ENCODE results near the gene TOR4A. TPM values are rescaled to one million over a fixed set of nuclear protein-coding genes. Genes with fewer than 3 reads are reported as not detected.

TOR4A gene
- total RNA-seq, 1 experiment from 2014 or later, result 37.1 TPM

DNA sequence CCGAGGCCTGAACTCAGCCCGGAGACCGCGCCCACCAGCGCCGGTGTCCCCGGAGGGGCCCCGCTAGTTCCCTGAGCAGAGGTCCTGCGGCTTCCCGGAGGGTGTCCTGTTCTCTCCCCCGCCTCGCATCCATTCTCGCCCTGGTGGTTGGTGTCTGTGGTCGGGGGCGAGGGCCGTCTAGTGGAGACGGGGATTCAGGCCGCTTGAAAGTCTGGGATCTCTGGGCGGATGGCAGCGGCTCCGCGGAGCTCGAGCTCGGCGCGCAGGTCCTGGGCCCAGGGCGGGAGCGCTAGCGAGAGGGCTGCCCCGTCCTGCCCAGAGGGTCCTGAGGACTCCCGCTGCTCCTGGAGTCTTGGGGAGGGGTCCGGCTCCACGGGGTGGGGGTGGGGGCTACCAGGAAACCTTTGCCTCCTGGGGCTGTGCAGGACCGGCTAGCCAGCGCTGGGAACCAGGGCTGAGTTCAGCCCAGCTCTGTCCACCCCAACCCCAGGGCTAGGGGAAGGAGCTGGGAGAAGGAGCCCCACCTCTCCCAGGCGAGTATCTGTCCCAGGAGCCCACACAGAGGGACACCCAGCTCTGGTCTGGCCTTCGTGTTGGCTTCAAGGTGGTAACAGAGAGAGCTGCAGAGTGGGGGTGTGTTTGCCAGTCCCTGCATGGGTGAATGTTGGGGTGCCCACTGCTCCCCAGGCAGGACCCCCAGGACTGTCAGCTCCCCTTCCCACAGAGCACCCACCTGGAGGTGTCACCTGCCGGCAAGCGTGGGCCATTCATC is 4.0 kb downstream of the TOR4A start:
- DNase-seq (ENCODE audit: low read depth, low spot score) (no peak), ATAC-seq (no peak)
- no peaks in the 10 kb centered on the region for H3K27me3 ChIP-seq (ENCODE audit: control insufficient read depth, insufficient read depth, low read length)
- intact Hi-C loops (cut with micrococcal nuclease; ENCODE audit: unreplicated experiment), result no loop called here
- no peak for TF ChIP-seq TCF7L2 (IDR thresholded peaks at IDR 0.05; ENCODE audit: low read depth, low read length)
- TF ChIP-seq, protein P1, sequence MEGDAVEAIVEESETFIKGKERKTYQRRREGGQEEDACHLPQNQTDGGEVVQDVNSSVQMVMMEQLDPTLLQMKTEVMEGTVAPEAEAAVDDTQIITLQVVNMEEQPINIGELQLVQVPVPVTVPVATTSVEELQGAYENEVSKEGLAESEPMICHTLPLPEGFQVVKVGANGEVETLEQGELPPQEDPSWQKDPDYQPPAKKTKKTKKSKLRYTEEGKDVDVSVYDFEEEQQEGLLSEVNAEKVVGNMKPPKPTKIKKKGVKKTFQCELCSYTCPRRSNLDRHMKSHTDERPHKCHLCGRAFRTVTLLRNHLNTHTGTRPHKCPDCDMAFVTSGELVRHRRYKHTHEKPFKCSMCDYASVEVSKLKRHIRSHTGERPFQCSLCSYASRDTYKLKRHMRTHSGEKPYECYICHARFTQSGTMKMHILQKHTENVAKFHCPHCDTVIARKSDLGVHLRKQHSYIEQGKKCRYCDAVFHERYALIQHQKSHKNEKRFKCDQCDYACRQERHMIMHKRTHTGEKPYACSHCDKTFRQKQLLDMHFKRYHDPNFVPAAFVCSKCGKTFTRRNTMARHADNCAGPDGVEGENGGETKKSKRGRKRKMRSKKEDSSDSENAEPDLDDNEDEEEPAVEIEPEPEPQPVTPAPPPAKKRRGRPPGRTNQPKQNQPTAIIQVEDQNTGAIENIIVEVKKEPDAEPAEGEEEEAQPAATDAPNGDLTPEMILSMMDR (IDR thresholded peaks at IDR 0.05), result no peak
- peaks cover 6% of the 10 kb centered on the region for H3K4me1 ChIP-seq (ENCODE audit: control insufficient read depth, insufficient read depth, low read length)
- H3K36me3 ChIP-seq (ENCODE audit: control insufficient read depth, insufficient read depth, low read length), result peaks cover 3% of the 10 kb centered on the region; the same call in 1 of the 2 replicates
- no peaks in the 10 kb centered on the region for H3K9me3 ChIP-seq (ENCODE audit: control insufficient read depth, insufficient read depth, low read depth, low read length)
- CTCF ChIA-PET, result no interaction called here
- no TSS peak for BruUV-seq (replicated peaks)
- H3K27ac ChIP-seq (ENCODE audit: low read length), result no peak overlapping the region
- in situ Hi-C loops (cut with HindIII; ENCODE audit: low pct_unique_long_range_greater_than_20kb, low sequenced_read_pairs), result no loop called here
- POLR2A ChIA-PET, result no interaction called here
- H3K4me3 ChIP-seq (ENCODE audit: low read depth in 2 of 2, low read length in 2 of 2), result no peak overlapping the region

DNA sequence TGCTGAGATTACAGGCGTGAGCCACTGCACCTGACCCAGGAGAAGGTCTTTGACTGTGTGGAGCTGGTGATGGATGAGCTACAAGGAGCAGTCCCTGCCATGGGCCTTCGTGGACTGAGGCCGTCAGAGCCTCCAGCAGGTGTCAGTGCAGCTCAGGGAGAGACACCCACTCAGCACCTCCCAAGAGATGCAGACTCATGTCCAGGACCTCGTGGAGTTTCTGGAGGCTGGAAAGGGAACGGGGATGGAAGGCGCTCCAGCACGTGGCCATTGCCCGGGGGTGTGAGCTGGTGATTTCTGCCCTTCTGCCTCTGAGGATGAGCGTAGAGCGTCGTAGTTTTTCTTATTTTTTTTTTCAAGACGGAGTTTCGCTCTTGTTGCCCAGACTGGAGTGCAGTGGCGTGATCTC is 9.5 kb downstream of the TOR4A start:
- ChIA-PET CTCF (interaction anchor here (0.6 to 1.2 kb wide), 4 partner anchors 9 to 58 kb away, joined by 3 to 7 read pairs (median 4); partner anchors contain the start of genes NRARP and TOR4A), POLR2A (interaction anchor here (0.5 kb wide), 1 partner anchor 84 kb away, joined by 3 read pairs; no protein-coding TSS in a partner anchor)
- H3K4me3 ChIP-seq (ENCODE audit: low read depth in 2 of 2, low read length in 2 of 2), result no peak overlapping the region
- in situ Hi-C loops (cut with HindIII; ENCODE audit: low pct_unique_long_range_greater_than_20kb, low sequenced_read_pairs), result no loop called here
- H3K27ac ChIP-seq (ENCODE audit: low read length), result no peak overlapping the region
- BruUV-seq (replicated peaks), result no TSS peak
- H3K9me3 ChIP-seq (ENCODE audit: control insufficient read depth, insufficient read depth, low read depth, low read length), result no peaks in the 10 kb centered on the region
- peak; percentile 98 for ATAC-seq
- intact Hi-C loops (cut with micrococcal nuclease; ENCODE audit: unreplicated experiment), result no loop called here
- TF ChIP-seq, protein P2, sequence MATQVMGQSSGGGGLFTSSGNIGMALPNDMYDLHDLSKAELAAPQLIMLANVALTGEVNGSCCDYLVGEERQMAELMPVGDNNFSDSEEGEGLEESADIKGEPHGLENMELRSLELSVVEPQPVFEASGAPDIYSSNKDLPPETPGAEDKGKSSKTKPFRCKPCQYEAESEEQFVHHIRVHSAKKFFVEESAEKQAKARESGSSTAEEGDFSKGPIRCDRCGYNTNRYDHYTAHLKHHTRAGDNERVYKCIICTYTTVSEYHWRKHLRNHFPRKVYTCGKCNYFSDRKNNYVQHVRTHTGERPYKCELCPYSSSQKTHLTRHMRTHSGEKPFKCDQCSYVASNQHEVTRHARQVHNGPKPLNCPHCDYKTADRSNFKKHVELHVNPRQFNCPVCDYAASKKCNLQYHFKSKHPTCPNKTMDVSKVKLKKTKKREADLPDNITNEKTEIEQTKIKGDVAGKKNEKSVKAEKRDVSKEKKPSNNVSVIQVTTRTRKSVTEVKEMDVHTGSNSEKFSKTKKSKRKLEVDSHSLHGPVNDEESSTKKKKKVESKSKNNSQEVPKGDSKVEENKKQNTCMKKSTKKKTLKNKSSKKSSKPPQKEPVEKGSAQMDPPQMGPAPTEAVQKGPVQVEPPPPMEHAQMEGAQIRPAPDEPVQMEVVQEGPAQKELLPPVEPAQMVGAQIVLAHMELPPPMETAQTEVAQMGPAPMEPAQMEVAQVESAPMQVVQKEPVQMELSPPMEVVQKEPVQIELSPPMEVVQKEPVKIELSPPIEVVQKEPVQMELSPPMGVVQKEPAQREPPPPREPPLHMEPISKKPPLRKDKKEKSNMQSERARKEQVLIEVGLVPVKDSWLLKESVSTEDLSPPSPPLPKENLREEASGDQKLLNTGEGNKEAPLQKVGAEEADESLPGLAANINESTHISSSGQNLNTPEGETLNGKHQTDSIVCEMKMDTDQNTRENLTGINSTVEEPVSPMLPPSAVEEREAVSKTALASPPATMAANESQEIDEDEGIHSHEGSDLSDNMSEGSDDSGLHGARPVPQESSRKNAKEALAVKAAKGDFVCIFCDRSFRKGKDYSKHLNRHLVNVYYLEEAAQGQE (IDR thresholded peaks at IDR 0.05; ENCODE audit: insufficient read depth in 1 of 2, low read depth in 2 of 2, low read length in 1 of 2), result no peak
- TF ChIP-seq, protein P1 (IDR thresholded peaks at IDR 0.05), result peak; percentile 79
- H3K4me1 ChIP-seq (ENCODE audit: control insufficient read depth, insufficient read depth, low read length), result no peaks in the 10 kb centered on the region
- DNase-seq (ENCODE audit: low read depth, low spot score), result no peak
- no peaks in the 10 kb centered on the region for H3K27me3 ChIP-seq (ENCODE audit: control insufficient read depth, insufficient read depth, low read length)
- H3K36me3 ChIP-seq (ENCODE audit: control insufficient read depth, insufficient read depth, low read length), result no peaks in the 10 kb centered on the region
